GM12892 (cell line): ENCODE data around the gene C3orf52.
A peak's percentile ranks its signal among the peaks of the same experiment; 100 is the strongest.

Experiments
- POLR2A ChIP-seq: IDR thresholded peaks from 2 replicates; pipeline ENCODE4 v1.6.1; 2011; ENCODE audit warnings: low read depth, low read length, control low read depth
- POLR2AphosphoS5 ChIP-seq: IDR thresholded peaks from 2 replicates; pipeline ENCODE4 v1.6.1; 2011; ENCODE audit warnings: low read depth, low read length, control low read depth
- TAF1 ChIP-seq: IDR thresholded peaks from 2 replicates; pipeline ENCODE4 v1.6.1; 2011; ENCODE audit warnings: low read depth, mild to moderate bottlenecking, control low read depth, low read length, borderline replicate concordance

- TF ChIP-seq POLR2A, result no peak
- TF ChIP-seq POLR2AphosphoS5, result 0 out of 2 replicates have a peak, but pooled peaks have one; percentile 3
- no peak for TF ChIP-seq TAF1
Observed at GRCh38 chr3:112117841-112118571, 31.8 kb downstream of the C3orf52 start.
